Trophoblast cell (in vitro differentiated cells and primary cell): Measurements from ENCODE around the gene CD63.

ENCODE experiments used
- DNase-seq, 2 donors: peaks; one replicate each; pipeline ENCODE4 v3.0.0-alpha.2; 2016
- H2AFZ ChIP-seq: 2 replicates; pipeline ENCODE4 v1.6.1; 2013; ENCODE audit warnings: low read length, moderate library complexity, mild to moderate bottlenecking; ENCODE audit not compliant: insufficient read depth, poor library complexity
- H2AK5ac ChIP-seq: 2 replicates; pipeline ENCODE4 v1.6.1; 2013; ENCODE audit warnings: mild to moderate bottlenecking, low read length
- H2BK120ac ChIP-seq: 2 replicates; pipeline ENCODE4 v1.6.1; 2013; ENCODE audit warnings: low read length, mild to moderate bottlenecking, moderate library complexity; ENCODE audit not compliant: insufficient read depth, poor library complexity
- H2BK12ac ChIP-seq: 2 replicates; pipeline ENCODE4 v1.6.1; 2013; ENCODE audit warnings: mild to moderate bottlenecking, low read length, moderate library complexity
- H2BK5ac ChIP-seq: 2 replicates; pipeline ENCODE4 v1.6.1; 2013; ENCODE audit warnings: low read length, low read depth, moderate library complexity, mild to moderate bottlenecking; ENCODE audit not compliant: poor library complexity
- H3K14ac ChIP-seq: 2 replicates; pipeline ENCODE4 v1.6.1; 2013; ENCODE audit warnings: mild to moderate bottlenecking, low read length
- H3K18ac ChIP-seq: 2 replicates; pipeline ENCODE4 v1.6.1; 2013; ENCODE audit warnings: mild to moderate bottlenecking, low read length
- H3K23ac ChIP-seq: 2 replicates; pipeline ENCODE4 v1.6.1; 2013; ENCODE audit warnings: low read length
- H3K27ac ChIP-seq: 2 replicates; pipeline ENCODE4 v1.5.1; 2013; ENCODE audit warnings: low read depth, mild to moderate bottlenecking, inconsistent platforms, low read length, moderate library complexity
- H3K27me3 ChIP-seq: 2 replicates; pipeline ENCODE4 v1.6.1; 2013; ENCODE audit warnings: inconsistent platforms, mild to moderate bottlenecking, low read length, moderate library complexity; ENCODE audit not compliant: insufficient read depth
- H3K36me3 ChIP-seq, 2 experiments: 1 replicate in 1 of 2; 2 replicates in 1 of 2; pipeline ENCODE4 v1.6.1; 2013; ENCODE audit warnings: low read length in 2 of 2, mild to moderate bottlenecking in 2 of 2, moderate library complexity in 1 of 2; ENCODE audit not compliant: insufficient read depth in 2 of 2, control insufficient read depth in 1 of 2
- H3K4ac ChIP-seq: 2 replicates; pipeline ENCODE4 v1.6.1; 2013; ENCODE audit warnings: low read depth, mild to moderate bottlenecking, low read length, moderate library complexity
- H3K4me1 ChIP-seq, 2 experiments: 1 replicate in 1 of 2; 2 replicates in 1 of 2; pipeline ENCODE4 v1.6.1; 2013; ENCODE audit warnings: low read length in 2 of 2, mild to moderate bottlenecking in 2 of 2, moderate library complexity in 1 of 2; ENCODE audit not compliant: insufficient read depth in 2 of 2, control insufficient read depth in 1 of 2
- H3K4me2 ChIP-seq: 2 replicates; pipeline ENCODE4 v1.6.1; 2013; ENCODE audit warnings: inconsistent platforms, mild to moderate bottlenecking, low read length, moderate library complexity
- H3K4me3 ChIP-seq: 2 replicates; pipeline ENCODE4 v1.5.1; 2013; ENCODE audit warnings: mild to moderate bottlenecking, low read depth, low read length, inconsistent platforms
- H3K79me1 ChIP-seq: one replicate; pipeline ENCODE4 v1.6.1; 2013; ENCODE audit warnings: low read length
- H3K79me2 ChIP-seq: 2 replicates; pipeline ENCODE4 v1.6.1; 2013; ENCODE audit warnings: low read length, mild to moderate bottlenecking; ENCODE audit not compliant: control insufficient read depth, insufficient read depth, poor library complexity
- H3K9ac ChIP-seq: 2 replicates; pipeline ENCODE4 v1.6.1; 2013; ENCODE audit warnings: mild to moderate bottlenecking, low read length
- H3K9me3 ChIP-seq: 2 replicates; pipeline ENCODE4 v1.6.1; 2013; ENCODE audit warnings: low read depth, mild to moderate bottlenecking, control low read depth, inconsistent platforms, low read length; ENCODE audit not compliant: insufficient read depth
- H4K12ac ChIP-seq: 2 replicates; pipeline ENCODE4 v1.6.1; 2013; ENCODE audit warnings: low read depth, mild to moderate bottlenecking, low read length, moderate library complexity
- H4K8ac ChIP-seq: 2 replicates; pipeline ENCODE4 v1.6.1; 2013; ENCODE audit warnings: low read depth, mild to moderate bottlenecking, low read length, moderate library complexity
- H4K91ac ChIP-seq: one replicate; pipeline ENCODE4 v1.6.1; 2013; ENCODE audit warnings: low read depth, mild to moderate bottlenecking, low read length, moderate library complexity
- WGBS: extraction: QIAGEN DNeasy Blood & Tissue Kit; methylation state at CpG from one replicate; pipeline ENCODE4 v1.1.7; 2013; ENCODE audit warnings: missing lambda C conversion rate; ENCODE audit not compliant: insufficient read length, insufficient coverage; ENCODE audit errors: extremely low coverage; 5-methylcytosine and 5-hydroxymethylcytosine counted together

The CD63 gene

GRCh38 chr12:55725556-55725955, 3.3 kb downstream of the CD63 start:
- H4K8ac ChIP-seq = no peak overlapping the region
- no peak overlapping the region for H3K4me3 ChIP-seq
- H3K18ac ChIP-seq = peak overlapping the region; percentile 12
- no peaks in the 10 kb centered on the region for H3K9me3 ChIP-seq
- no peak overlapping the region for H3K23ac ChIP-seq
- no peak overlapping the region for H4K91ac ChIP-seq
- no peak overlapping the region for H3K9ac ChIP-seq
- no peak overlapping the region for H3K4me2 ChIP-seq
- peaks cover 21% of the 10 kb centered on the region for H3K79me2 ChIP-seq
- no peak overlapping the region for H4K12ac ChIP-seq
- peaks cover 11 to 17% of the 10 kb centered on the region in 2 experiments for H3K4me1 ChIP-seq
- H2BK120ac ChIP-seq = no peak overlapping the region
- H2BK12ac ChIP-seq = no peak overlapping the region
- WGBS = no CpG with 5 or more reads among the region's 3 CpGs
- H3K14ac ChIP-seq = no peak overlapping the region
- H3K4ac ChIP-seq = no peak overlapping the region
- H3K27me3 ChIP-seq = no peaks in the 10 kb centered on the region
- H2BK5ac ChIP-seq = no peak overlapping the region
- no peak overlapping the region for H3K27ac ChIP-seq
- no peak for DNase-seq
- H2AK5ac ChIP-seq = no peak overlapping the region
- H3K79me1 ChIP-seq = peaks cover 18% of the 10 kb centered on the region
- no peak overlapping the region for H2AFZ ChIP-seq
- peaks cover 35 to 41% of the 10 kb centered on the region in 2 experiments for H3K36me3 ChIP-seq

DNA sequence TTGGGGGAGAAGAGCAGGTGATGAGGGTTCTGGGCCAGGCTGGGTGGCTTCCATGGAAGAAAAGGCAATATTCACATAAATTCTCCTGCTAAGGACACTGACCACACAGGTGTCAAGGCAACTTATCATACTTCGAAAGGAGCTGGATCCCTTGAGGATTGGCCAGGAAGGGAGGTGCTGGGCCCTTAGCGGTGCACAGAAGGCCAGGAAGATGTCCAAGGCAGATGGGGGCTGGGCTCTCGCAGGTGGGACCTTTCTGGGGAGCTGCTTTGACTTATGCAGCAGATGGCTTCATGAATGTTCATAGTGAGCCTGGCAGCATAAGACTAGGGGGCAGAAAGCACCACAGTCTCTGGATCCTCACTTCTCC, 3.9 kb downstream of the CD63 start:
- Histone ChIP-seq H3K18ac (no peak overlapping the region), H4K12ac (no peak overlapping the region), H3K4me1 (peaks cover 8 to 14% of the 10 kb centered on the region in 2 experiments), H3K14ac (no peak overlapping the region), H3K79me1 (peaks cover 18% of the 10 kb centered on the region), H2BK5ac (no peak overlapping the region), H3K4me2 (no peak overlapping the region), H3K4ac (no peak overlapping the region), H4K91ac (no peak overlapping the region), H4K8ac (no peak overlapping the region), H3K9me3 (no peaks in the 10 kb centered on the region), H3K79me2 (peaks cover 21% of the 10 kb centered on the region), H3K9ac (no peak overlapping the region), H3K23ac (no peak overlapping the region), H2AFZ (no peak overlapping the region), H3K27ac (no peak overlapping the region), H2AK5ac (no peak overlapping the region), H2BK12ac (no peak overlapping the region), H3K36me3 (peaks cover 35 to 41% of the 10 kb centered on the region in 2 experiments), H3K4me3 (no peak overlapping the region), H2BK120ac (no peak overlapping the region), H3K27me3 (no peaks in the 10 kb centered on the region)
- no peak for DNase-seq
- no CpG with 5 or more reads among the region's 3 CpGs for WGBS

GRCh38 chr12:55724226-55724939, 4.4 kb downstream of the CD63 start:
- Histone ChIP-seq H3K18ac (no peak overlapping the region), H3K14ac (no peak overlapping the region), H3K79me2 (peaks cover 20% of the 10 kb centered on the region), H3K4me3 (no peak overlapping the region), H2BK12ac (no peak overlapping the region), H3K4ac (no peak overlapping the region), H3K79me1 (peaks cover 15% of the 10 kb centered on the region), H2BK5ac (no peak overlapping the region), H4K8ac (no peak overlapping the region), H3K23ac (no peak overlapping the region), H3K27me3 (no peaks in the 10 kb centered on the region), H3K27ac (no peak overlapping the region), H3K36me3 (peaks cover 35 to 41% of the 10 kb centered on the region in 2 experiments), H4K12ac (no peak overlapping the region), H3K9me3 (no peaks in the 10 kb centered on the region), H4K91ac (no peak overlapping the region), H2AFZ (no peak overlapping the region), H3K4me1 (peaks cover 6 to 11% of the 10 kb centered on the region in 2 experiments), H2AK5ac (no peak overlapping the region), H3K4me2 (no peak overlapping the region), H2BK120ac (no peak overlapping the region), H3K9ac (no peak overlapping the region)
- WGBS = no CpG with 5 or more reads among the region's 11 CpGs
- peak; percentile 40 to 52 for DNase-seq

- H2BK120ac ChIP-seq = no peak overlapping the region
- no peak overlapping the region for H2AFZ ChIP-seq
- H3K79me1 ChIP-seq = peaks cover 10% of the 10 kb centered on the region
- peaks cover 2% of the 10 kb centered on the region for H3K9me3 ChIP-seq
- peak overlapping the region; percentile 19 for H3K9ac ChIP-seq
- no peak overlapping the region for H3K23ac ChIP-seq
- H4K8ac ChIP-seq = no peak overlapping the region
- no peak overlapping the region for H2AK5ac ChIP-seq
- H4K91ac ChIP-seq = no peak overlapping the region
- no peak overlapping the region for H3K4ac ChIP-seq
- no peak overlapping the region for H3K27ac ChIP-seq
- H2BK12ac ChIP-seq = no peak overlapping the region
- no peak overlapping the region for H3K18ac ChIP-seq
- H3K4me2 ChIP-seq = no peak overlapping the region
- H4K12ac ChIP-seq = no peak overlapping the region
- peaks cover 16% of the 10 kb centered on the region for H3K79me2 ChIP-seq
- H3K4me1 ChIP-seq = peaks cover 6 to 11% of the 10 kb centered on the region in 2 experiments
- H2BK5ac ChIP-seq = no peak overlapping the region
- no peak for DNase-seq
- H3K36me3 ChIP-seq = peaks cover 38 to 41% of the 10 kb centered on the region in 2 experiments
- H3K4me3 ChIP-seq = no peak overlapping the region
- H3K14ac ChIP-seq = no peak overlapping the region
- WGBS = no CpG with 5 or more reads among the region's 10 CpGs
- no peaks in the 10 kb centered on the region for H3K27me3 ChIP-seq
Observed at GRCh38 chr12:55723516-55724225, 5.1 kb downstream of the CD63 start.
